NCI-H2029 (cell line): ENCODE data around the gene CDCA7.
A peak's percentile ranks its signal among the peaks of the same experiment; 100 is the strongest.
"Not testable (repeated sequence)": the region's sequence is repeated elsewhere in the genome, so short reads cannot be mapped to it uniquely, and the experiment has no call there.

Source experiments
- DNase-seq: peaks from one replicate; lab custom pipeline; 2025; lab: John Stamatoyannopoulos, UW

CDCA7 gene

GRCh38 chr2:173354582-173355131 lies at the start of gene CDCA7:
Gene CDCA7 (plus strand): TSS chr2:173354872. CDS start chr2:173354964, 92 bp downstream.
- peak; percentile 50 for DNase-seq

DNA sequence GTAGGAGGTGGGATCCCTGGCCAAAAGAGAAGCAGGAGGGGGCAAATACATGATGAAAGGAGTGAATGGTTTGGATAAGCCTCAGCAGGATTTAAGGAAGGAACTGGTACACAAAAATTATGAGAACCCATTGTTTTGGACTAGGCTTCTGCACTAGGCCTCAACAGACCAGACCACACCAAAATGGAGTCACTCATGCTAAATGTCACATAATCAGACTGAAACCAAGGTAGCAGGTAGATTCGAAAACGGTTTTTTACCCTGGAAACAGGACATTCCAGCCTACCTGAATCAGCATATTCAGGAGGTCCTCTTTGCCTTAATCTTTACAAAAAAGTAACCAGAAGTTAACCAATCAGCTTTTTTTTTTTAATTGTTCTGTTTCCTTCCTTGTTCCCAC lies 49.4 kb upstream of the CDCA7 start:
- no peak for DNase-seq

- DNase-seq, result no peak
These were observed 47.4 kb upstream of the CDCA7 start for GRCh38 chr2:173307293-173307692.

DNA sequence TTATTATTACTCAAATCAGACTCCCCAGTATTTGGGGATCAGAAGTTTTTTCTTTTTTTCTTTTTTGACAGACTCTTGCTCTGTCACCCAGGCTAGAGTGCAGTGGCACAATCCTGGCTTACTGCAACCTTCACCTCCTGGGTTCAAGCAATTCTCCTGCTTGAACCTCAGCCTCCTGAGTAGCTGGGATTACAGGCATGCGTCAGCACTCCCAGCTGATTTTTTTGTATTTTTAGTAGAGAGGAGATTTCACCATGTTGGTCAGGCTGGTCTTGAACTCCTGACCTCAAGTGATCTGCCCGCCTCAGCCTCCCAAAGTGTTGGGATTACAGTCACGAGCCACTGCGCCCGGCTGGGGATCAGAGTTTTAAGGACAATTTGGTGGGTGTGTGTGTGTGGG lies 45.3 kb upstream of the CDCA7 start:
- DNase-seq, result not testable (repeated sequence)

GRCh38 chr2:173311844-173312606 lies 42.6 kb upstream of the CDCA7 start:
- no peak for DNase-seq

DNA sequence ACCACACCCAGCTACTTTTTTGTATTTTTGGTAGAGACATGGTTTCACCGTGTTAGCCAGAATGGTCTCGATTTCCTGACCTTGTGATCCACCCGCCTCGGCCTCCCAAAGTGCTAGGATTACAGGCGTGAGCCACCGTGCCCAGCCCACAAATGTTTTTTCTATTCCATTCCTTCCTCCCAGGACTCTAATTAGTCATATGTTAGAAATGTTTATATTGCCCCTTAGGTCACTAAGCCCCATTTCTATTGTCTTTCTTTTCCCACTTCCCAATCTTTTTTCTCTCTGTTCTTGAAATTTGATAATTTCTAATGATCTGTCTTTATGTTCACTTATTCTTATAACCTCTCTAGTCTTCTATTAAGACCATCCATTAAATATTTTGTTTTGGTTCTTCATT lies 31.3 kb upstream of the CDCA7 start:
- no peak for DNase-seq

DNA sequence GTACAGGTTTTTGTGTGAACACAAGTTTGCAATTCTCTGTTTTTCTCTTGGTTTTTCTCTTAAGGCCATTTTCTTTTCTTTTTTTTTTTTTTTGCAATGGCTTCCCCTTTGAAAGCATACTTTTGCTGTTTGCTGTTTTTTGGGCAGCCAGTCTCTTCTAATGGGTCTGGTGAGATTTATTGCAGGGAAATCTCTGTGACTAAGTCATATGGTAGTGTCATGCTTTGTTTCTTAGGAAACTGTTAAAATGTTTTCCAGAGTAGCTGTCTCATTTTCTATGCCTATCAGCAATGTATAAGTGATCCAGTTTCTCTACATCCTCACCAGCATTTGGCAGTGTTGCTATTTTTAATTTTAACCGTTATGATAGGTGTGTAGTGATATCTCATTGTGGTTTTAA lies 27.9 kb upstream of the CDCA7 start:
- DNase-seq, result no peak

DNA sequence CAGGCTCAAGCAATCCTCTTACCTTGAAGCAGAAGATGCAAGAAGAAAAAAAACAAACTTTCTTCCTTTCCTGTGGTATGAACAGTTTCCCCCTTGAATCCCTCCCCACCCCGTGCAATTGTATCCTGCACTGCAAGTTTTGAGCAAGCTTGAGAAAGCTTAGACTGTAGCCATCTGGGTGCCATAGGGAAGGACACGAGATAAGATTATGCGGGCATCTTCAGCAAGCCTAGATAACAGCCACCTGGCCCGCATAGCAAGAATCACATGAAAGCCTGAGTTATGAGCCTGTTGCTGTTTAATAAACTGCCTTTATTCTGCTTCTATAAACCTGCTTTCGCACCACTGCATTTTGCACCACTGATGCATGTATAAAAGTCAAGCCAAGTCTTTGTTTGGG lies 27.3 kb upstream of the CDCA7 start:
- DNase-seq, result no peak

- not testable (repeated sequence) for DNase-seq
These were observed 21.7 kb upstream of the CDCA7 start for GRCh38 chr2:173333003-173333402.

GRCh38 chr2:173339807-173340206 lies 14.9 kb upstream of the CDCA7 start:
- no peak for DNase-seq

DNA sequence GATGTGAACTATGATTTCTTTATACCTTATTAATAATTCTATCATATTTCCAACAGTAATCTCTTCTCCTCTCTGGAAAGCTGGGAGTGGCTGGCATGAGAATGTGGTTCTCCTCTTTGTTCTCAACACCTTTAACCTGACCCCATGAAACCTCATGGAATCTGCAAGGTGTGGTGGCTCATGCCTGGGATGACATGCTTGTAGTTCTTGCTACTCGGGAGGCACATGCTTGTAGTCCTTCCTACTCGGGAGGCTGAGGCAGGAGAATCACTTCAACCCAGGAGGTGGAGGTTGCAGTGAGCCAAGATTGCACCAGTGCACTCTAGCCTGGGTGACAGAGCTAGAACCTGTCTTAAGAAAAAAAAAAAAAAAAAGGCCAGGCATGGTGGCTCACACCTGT lies 10.8 kb upstream of the CDCA7 start:
- DNase-seq, result no peak

DNA sequence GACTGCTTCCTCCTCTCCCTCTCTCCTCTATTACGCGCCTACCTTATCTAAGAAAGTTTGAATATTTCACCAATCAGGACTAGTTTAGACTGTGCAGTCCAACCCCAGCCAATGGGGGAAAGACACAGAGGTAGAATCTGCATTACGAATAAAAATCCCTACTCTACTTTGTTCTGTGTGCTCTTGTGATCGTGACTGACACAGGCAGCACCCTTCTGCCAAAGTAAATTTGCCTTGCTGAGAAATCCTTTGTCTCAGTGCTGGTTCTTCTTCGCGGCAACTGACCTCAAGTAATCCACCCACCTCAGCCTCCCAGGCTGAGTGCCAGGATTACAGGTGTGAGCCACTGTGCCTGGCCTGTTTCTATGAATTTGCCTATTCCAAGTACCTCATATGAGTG lies 8.6 kb upstream of the CDCA7 start:
- DNase-seq, result no peak

DNA sequence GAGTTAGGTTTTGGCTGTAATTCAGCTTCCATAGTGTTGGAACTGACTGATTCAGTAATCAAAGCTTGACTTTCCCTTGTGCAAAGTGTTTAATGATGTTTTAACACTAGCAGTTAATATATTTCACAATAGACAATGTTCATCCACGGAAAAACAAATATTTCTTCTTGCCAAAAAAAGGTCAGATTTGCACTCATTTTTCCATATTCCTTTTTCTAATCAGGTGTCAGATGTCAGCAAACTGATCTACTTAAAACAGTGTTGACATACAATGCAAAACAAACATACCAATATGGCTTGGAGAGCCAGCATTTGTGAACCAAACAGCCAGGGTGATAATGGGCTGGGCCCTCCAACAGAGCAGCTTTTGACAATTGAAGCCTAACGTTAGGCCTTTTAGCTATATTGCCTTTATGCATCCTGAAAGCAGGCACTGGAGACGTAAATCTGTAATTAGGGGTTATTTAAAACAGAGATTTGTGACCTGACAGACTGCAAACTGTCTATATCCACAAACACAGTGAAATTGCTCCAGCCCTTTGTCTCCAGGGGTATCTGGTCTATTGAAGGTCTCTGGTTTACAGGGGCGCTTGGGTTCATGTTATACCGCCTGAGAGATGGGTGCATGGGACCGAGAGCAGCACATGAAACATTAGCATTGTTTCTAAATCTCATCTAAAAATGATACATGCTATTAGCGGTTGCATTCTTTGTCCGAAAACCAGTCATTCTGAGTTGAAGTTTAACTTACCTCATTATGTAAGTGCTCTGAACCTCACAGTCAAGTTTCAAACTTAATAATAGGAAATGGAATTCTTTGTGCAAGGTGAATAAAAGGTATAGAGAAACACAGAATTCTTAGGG lies 7.1 kb upstream of the CDCA7 start:
- peak; percentile 79 for DNase-seq

GRCh38 chr2:173349287-173349686 lies 5.4 kb upstream of the CDCA7 start:
- DNase-seq, result no peak

- no peak for DNase-seq
These were observed 4.3 kb upstream of the CDCA7 start for GRCh38 chr2:173350383-173350782.

DNA sequence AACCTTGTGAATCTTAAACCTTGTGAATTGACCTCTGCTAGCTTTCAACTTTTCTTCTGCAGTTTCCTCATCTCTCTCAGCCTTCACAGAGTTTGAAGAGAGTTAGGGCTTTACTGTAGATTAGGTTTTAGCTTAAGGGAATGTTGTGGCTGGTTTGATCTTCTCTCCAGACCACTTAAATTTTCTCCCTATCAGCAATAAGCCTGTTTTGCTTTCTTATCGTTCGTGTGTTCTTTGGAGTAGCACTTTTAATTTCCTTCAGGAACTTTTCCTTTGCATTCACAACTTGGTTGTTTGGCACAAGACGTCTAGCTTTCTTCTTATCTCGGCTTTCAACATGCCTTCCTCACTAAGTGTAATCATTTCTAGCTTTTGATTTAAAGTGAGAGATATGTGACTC lies 2.8 kb upstream of the CDCA7 start:
- no peak for DNase-seq

DNA sequence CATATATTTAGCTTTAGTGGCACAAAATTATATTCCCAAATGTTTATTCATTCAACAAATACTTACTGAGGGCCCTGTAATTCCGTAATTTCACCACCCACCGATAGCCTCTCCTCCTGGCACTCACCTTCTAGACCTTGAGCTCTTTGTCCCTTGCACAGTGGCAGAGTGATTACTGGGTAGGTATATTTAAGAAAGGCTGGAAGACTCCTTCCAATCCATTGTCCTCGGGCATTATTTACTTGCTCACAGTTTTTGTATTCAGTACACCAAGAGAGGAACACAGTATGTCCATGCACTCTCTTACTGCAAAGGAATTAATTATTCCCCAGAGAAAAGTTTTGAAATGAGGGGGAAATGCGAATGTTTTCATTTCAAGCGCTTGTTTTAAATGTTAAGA lies 1.1 kb upstream of the CDCA7 start:
- no peak for DNase-seq

GRCh38 chr2:173354073-173354581 lies 545 bp upstream of the CDCA7 start:
- no peak for DNase-seq

GRCh38 chr2:173355132-173355865 lies 627 bp downstream of the CDCA7 start:
- DNase-seq, result peak; percentile 38

DNA sequence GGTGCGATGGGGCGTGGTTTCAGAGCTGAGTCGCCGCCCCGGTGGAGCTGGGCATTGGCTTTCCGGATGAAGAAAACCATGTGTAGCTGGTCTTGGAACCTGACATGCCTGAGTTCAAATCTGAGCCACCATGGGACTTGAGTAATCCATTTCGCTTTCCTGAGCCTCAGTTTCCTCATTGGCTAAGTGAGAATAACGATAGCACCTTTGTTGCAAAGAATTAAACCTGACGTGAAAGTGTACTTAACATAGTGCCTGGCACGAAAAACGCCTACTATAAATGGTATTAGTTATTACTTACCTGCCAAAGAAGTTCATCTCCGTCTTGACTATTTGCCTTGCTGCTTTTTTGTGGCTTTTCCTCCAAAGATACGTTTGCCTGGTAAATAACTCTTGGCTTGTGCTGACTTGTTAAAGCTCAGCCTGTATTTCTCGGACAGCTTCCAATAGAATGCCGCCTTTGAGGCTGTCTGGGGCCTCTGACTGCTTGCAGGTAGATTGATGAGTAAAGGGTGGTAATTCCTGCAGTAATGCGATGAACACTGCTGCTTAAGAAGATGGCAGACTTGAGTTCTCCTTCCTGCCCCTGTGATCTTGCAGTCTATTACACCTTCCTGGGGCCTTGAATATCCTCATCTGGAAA lies 1.3 kb downstream of the CDCA7 start:
- no peak for DNase-seq

GRCh38 chr2:173357346-173357745 lies 2.7 kb downstream of the CDCA7 start:
- DNase-seq, result no peak

DNA sequence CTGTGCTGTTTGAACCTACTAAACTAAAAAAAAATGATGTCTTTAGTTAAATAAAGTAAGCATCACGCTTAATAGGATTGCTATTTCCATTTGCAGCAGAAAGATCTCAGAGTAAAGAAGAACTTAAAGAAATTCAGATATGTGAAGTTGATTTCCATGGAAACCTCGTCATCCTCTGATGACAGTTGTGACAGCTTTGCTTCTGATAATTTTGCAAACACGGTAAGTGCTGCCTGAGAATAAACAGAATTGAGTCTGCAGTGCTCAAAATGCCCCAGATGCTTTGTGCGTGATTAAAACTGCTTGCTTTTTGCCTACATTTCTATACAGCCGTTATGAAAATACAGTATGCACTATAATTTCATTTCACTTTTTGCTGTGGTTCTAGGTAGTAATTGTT lies 3.9 kb downstream of the CDCA7 start:
- no peak for DNase-seq
